Measurements from ENCODE around the gene SLC5A5. TPM values are rescaled to one million over a fixed set of nuclear protein-coding genes. Genes with fewer than 3 reads are reported as not detected.

The SLC5A5 gene
- total and polyA plus RNA-seq, 8 donors, result 0.02 to 0.16 TPM; not detected in 6

DNA sequence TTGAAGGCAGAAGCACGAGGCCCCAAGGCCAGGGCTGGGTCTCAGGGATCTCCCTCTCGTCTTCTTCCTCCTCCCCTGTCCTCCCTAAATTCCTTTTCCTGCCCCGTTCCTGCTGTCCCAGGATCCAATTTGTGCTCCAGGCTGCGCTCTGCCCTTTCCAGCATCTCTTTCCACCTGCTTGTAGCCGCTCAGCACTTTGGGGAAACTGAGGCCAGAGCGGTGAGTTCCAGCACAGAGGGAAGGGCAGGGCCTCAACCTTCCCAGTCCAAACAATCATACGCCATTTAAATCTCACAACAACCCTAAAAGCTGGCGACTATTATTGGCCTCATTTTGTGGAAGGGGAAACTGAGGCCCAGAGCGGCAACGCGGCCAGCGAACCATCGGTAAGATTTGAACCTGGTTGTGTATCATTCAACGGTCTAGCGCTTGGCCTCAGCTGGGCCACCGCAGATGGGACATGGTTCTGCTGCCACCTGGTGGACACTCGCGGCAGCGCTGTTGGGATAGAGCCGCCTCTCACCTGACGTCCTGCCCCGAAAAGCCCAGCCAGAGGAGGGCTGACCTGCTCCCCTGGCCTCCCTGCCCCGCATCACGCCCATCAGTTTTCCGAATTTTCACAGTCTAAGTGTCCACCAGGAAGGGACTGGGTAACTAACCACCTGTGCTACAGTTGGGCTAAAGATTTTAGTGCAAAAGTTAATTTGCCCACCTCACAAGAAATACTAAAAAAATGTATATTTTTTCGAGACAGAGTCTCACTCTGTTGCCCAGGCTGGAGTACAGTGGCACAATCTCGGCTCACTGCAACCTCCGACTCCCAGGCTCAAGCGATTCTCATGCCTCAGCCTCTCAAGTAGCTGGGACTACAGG is 16.2 kb upstream of the SLC5A5 start:
- no peaks in the 10 kb centered on the region for H3K36me3 ChIP-seq
- FAIRE-seq (no peak), DNase-seq (peak; percentile 73 to 99 (median 91)), ATAC-seq (peak; percentile 42 to 63 (median 57))
- no peaks in the 10 kb centered on the region for H3K27me3 ChIP-seq
- no peak overlapping the region for H3K27ac ChIP-seq
- TF ChIP-seq, protein P1, sequence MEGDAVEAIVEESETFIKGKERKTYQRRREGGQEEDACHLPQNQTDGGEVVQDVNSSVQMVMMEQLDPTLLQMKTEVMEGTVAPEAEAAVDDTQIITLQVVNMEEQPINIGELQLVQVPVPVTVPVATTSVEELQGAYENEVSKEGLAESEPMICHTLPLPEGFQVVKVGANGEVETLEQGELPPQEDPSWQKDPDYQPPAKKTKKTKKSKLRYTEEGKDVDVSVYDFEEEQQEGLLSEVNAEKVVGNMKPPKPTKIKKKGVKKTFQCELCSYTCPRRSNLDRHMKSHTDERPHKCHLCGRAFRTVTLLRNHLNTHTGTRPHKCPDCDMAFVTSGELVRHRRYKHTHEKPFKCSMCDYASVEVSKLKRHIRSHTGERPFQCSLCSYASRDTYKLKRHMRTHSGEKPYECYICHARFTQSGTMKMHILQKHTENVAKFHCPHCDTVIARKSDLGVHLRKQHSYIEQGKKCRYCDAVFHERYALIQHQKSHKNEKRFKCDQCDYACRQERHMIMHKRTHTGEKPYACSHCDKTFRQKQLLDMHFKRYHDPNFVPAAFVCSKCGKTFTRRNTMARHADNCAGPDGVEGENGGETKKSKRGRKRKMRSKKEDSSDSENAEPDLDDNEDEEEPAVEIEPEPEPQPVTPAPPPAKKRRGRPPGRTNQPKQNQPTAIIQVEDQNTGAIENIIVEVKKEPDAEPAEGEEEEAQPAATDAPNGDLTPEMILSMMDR (IDR thresholded peaks at IDR 0.05), result peak; percentile 91 to 97 (median 96)
- H3K9me3 ChIP-seq, result no peaks in the 10 kb centered on the region
- H3K4me3 ChIP-seq, result no peak overlapping the region
- intact Hi-C loops (cut with DNase I), result loop anchor here in 2 of 3 donors (5.0 to 10.0 kb wide), 2 partner anchors 77 to 151 kb away; partner anchors contain the start of gene CCDC124 (in 1 of the 2)
- 8 to 11% methylated on average over 29 of the region's 29 CpGs for WGBS, 2 donors
- no peaks in the 10 kb centered on the region for H3K4me1 ChIP-seq

DNA sequence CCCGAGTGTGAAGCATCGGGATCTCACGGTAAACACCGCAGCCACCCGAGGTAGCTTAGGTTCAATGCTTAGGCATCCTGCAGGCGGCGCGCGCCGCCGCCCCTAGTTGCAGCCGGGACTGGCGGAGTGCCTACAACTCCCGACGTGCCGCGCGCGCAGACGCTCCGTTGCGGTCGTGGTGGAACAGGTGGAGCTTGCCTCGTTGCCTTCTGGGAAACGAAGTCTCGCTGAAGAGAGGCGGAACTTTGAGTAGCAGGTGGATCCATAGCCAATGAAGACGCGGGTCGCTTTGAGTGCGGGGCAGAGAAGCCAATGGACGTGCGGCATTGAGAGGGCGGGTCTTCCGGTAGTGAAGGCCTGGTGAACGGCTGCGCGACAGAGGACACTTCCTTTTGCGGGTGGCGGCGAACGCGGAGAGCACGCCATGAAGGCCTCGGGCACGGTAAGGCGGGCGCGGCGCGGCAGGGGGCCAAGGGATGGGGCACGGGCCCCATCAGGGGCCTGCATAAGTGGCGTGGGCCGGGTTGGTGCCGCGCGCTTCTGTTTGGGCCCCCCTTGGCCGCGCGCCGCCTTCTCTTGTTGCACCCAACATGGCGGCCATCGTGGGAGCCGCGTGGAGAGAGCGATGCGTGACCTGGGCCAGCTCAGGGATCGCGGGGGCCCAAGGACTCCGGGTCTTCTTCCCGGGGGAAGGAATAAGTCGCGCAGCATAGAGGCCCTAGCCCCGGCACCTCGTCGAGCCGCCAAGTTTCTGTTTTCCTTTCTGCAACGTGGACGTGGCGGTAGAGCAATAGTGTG is 12.0 kb upstream of the SLC5A5 start, which contains the start of gene RPL18A:
RPL18A (plus strand) TSS at position 378 of the 798 bp plus-strand sequence; CDS start at position 425, 47 bp downstream.
- TF ChIP-seq, protein P1 (IDR thresholded peaks at IDR 0.05), result peak; percentile 36 to 57 (median 50)
- H3K4me1 ChIP-seq, result peaks cover 0 to 9% (median 0%) of the 10 kb centered on the region in 3 donors

DNA sequence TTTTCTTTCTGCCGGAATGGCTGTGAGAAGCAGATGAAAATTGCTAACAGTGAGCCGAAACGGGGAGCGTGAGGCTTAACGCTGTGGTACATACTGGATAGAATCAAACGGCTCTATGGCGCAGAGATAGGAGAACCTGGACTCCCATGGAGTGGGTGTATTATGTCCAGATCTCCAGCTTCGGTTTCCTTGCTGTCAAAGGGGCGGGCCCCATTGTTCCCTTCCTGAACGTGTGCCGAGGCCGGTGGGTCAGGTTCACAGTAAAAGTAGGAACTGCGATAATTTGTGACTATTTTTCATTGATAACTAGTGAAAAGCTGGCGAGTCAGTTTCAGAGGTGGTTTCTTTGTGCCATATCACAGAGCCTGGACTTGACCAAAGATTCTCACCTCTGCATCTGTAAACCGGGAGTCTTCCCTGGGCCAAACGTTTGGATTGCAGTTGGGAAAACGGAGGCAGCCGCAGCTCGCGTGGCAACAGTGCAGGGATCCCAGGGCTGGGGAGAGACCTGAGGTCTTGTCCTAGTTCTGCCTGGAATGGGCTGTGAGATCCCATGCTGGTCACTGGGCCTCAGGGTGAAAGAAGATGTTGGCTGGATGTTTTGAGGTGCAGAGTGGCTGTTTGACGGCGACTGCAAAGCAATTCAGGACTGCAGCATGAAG is 11.3 kb upstream of the SLC5A5 start:
- peaks cover 0 to 9% (median 0%) of the 10 kb centered on the region in 3 donors for H3K4me1 ChIP-seq
- WGBS, 2 donors, result 1% methylated on average over 22 of the region's 22 CpGs
- H3K9me3 ChIP-seq, result no peaks in the 10 kb centered on the region
- no peak for DNase-seq
- intact Hi-C loops (cut with DNase I), result loop anchor here in 1 of 3 donors (10.0 kb wide), 1 partner anchor 134 kb away; no protein-coding TSS in a partner anchor
- ATAC-seq, result no peak
- H3K27ac ChIP-seq, result peak overlapping the region; percentile 76 to 82 (median 79)
- TF ChIP-seq, protein P1 (IDR thresholded peaks at IDR 0.05), result no peak
- H3K36me3 ChIP-seq, result peaks cover 4 to 26% (median 19%) of the 10 kb centered on the region in 3 donors
- no peaks in the 10 kb centered on the region for H3K27me3 ChIP-seq
- peak overlapping the region; percentile 62 to 99 (median 98) for H3K4me3 ChIP-seq
- FAIRE-seq, result no peak

More for the DNA sequence above, 12.0 kb upstream of the SLC5A5 start, which contains the start of gene RPL18A:
- Histone ChIP-seq H3K9me3 (no peaks in the 10 kb centered on the region), H3K4me3 (peak within 1 kb of the TSS; percentile 62 to 99 (median 98)), H3K27ac (peak within 1 kb of the TSS; percentile 76 to 82 (median 79)), H3K27me3 (no peaks in the 10 kb centered on the region), H3K36me3 (peaks cover 4 to 26% (median 19%) of the 10 kb centered on the region in 3 donors)
- DNase-seq (peak; percentile 98 to 99 (median 99)), ATAC-seq (peak; percentile 92 to 97 (median 94)), FAIRE-seq (peak; percentile 94)
- intact Hi-C loops (cut with DNase I), result loop anchor here in 2 of 3 donors (5.0 to 10.0 kb wide), 3 partner anchors 73 to 155 kb away; partner anchors contain the start of gene CCDC124 (in 1 of the 2)
- 0 to 1% methylated on average over 66 to 80 of the region's 80 CpGs for WGBS, 2 donors

DNA sequence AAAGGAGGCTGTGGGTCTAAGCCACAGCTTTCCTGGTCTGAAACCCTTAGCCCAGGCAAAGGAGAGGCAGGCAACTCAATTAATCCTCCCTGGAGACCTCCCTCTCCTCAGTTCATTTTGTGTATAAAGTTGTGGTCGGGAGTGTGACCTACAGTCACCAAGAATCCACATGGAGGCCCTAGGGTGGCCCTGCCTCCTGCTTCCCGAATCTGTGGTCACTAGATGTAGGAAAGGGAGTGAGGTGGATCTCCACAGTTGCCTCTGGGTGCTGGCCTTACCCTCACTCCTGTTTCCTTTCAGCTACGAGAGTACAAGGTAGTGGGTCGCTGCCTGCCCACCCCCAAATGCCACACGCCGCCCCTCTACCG is 10.8 kb upstream of the SLC5A5 start:
- DNase-seq, result no peak
- no peak for ATAC-seq
- Histone ChIP-seq H3K4me3 (peak overlapping the region; percentile 62 to 99 (median 98)), H3K9me3 (no peaks in the 10 kb centered on the region), H3K36me3 (peaks cover 4 to 26% (median 19%) of the 10 kb centered on the region in 3 donors), H3K4me1 (peaks cover 0 to 9% (median 0%) of the 10 kb centered on the region in 3 donors), H3K27ac (peak overlapping the region in 1 of 4 donors; percentile 17), H3K27me3 (no peaks in the 10 kb centered on the region)
- intact Hi-C loops (cut with DNase I), result loop anchor here in 1 of 3 donors (10.0 kb wide), 1 partner anchor 134 kb away; no protein-coding TSS in a partner anchor
- TF ChIP-seq, protein P1 (IDR thresholded peaks at IDR 0.05), result no peak
- FAIRE-seq, result no peak
- WGBS, 2 donors, result 28 to 49% methylated on average over 6 to 7 of the region's 7 CpGs

Data from pancreas (tissue), 10 donors.